Measurements from ENCODE around the gene MCM5. TPM values are rescaled to one million over a fixed set of nuclear protein-coding genes. Genes with fewer than 3 reads are reported as not detected.

MCM5 gene
- total RNA-seq, 2 donors from 2014 or later = 155 to 179 TPM

GRCh38 chr22:35409783-35410662, 10.1 kb downstream of the MCM5 start:
- DNase-seq = no peak
- Mint-ChIP-seq H3K27me3 (ENCODE audit: insufficient read depth) (no peaks in the 10 kb centered on the region), H3K36me3 (ENCODE audit: low read depth) (peaks cover 86% of the 10 kb centered on the region), H3K4me1 (no peaks in the 10 kb centered on the region), H3K9me3 (no peaks in the 10 kb centered on the region), H3K4me3 (no peak overlapping the region), H3K27ac (peak overlapping the region; percentile 58)
- Histone ChIP-seq H3K27ac (ENCODE audit: low read depth, low read length) (no peak overlapping the region), H3K9ac (ENCODE audit: extremely low read depth, low read length, poor library complexity, severe bottlenecking) (no peak overlapping the region), H3K4me1 (ENCODE audit: control insufficient read depth, insufficient read depth, low read length) (no peaks in the 10 kb centered on the region), H3K36me3 (ENCODE audit: control insufficient read depth, insufficient read depth, low read length) (peaks cover 80% of the 10 kb centered on the region), H3K9me3 (ENCODE audit: control insufficient read depth, low read length) (no peaks in the 10 kb centered on the region), H3K4me3 (ENCODE audit: low read length) (no peak overlapping the region), H3K27me3 (ENCODE audit: control insufficient read depth, insufficient read depth, low read length, poor library complexity, severe bottlenecking) (no peaks in the 10 kb centered on the region)
- 95 to 97% methylated on average over 15 to 16 of the region's 16 CpGs for WGBS, 2 experiments (ENCODE audit: insufficient coverage in 1 of 2, insufficient read length in 1 of 2)
- no peak for TF ChIP-seq CTCF (conservative IDR thresholded peaks at IDR 0.05)

GRCh38 chr22:35410663-35411034, 10.7 kb downstream of the MCM5 start:
- no peak for DNase-seq
- Mint-ChIP-seq H3K4me3 (no peak overlapping the region), H3K9me3 (no peaks in the 10 kb centered on the region), H3K36me3 (ENCODE audit: low read depth) (peaks cover 89% of the 10 kb centered on the region), H3K27me3 (ENCODE audit: insufficient read depth) (no peaks in the 10 kb centered on the region), H3K4me1 (no peaks in the 10 kb centered on the region), H3K27ac (no peak overlapping the region)
- H3K4me3 ChIP-seq (ENCODE audit: low read length) = no peak overlapping the region
- peaks cover 84% of the 10 kb centered on the region for H3K36me3 ChIP-seq (ENCODE audit: control insufficient read depth, insufficient read depth, low read length)
- TF ChIP-seq CTCF (conservative IDR thresholded peaks at IDR 0.05) = no peak
- H3K27me3 ChIP-seq (ENCODE audit: control insufficient read depth, insufficient read depth, low read length, poor library complexity, severe bottlenecking) = no peaks in the 10 kb centered on the region
- 91 to 94% methylated on average over 6 of the region's 6 CpGs for WGBS, 2 experiments (ENCODE audit: insufficient coverage in 1 of 2, insufficient read length in 1 of 2)
- H3K9ac ChIP-seq (ENCODE audit: extremely low read depth, low read length, poor library complexity, severe bottlenecking) = no peak overlapping the region
- H3K27ac ChIP-seq (ENCODE audit: low read depth, low read length) = no peak overlapping the region
- H3K4me1 ChIP-seq (ENCODE audit: control insufficient read depth, insufficient read depth, low read length) = no peaks in the 10 kb centered on the region
- no peaks in the 10 kb centered on the region for H3K9me3 ChIP-seq (ENCODE audit: control insufficient read depth, low read length)

DNA sequence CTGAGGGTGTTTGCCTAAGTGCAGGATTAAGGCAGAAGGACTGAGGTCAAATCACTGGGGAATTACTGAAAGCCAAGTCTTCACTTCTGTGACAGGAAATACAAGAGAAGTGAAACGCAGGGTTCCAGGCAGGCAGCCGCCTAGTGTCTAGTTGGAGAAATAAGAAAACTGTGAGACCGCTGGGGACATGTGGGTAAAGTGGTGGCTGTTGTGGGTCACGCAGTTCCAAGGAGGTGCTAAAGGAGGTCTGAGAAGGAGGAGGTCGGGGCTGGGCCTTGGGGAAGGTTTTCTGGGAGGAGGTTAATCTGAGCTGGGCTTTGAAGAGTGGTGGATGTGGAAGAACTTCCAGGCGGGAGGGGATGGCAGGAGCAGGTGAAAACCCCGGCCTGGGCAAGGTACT, 11.2 kb downstream of the MCM5 start:
- Mint-ChIP-seq H3K4me1 (no peaks in the 10 kb centered on the region), H3K27ac (peak overlapping the region; percentile 85), H3K4me3 (no peak overlapping the region), H3K36me3 (ENCODE audit: low read depth) (peaks cover 91% of the 10 kb centered on the region), H3K9me3 (no peaks in the 10 kb centered on the region), H3K27me3 (ENCODE audit: insufficient read depth) (no peaks in the 10 kb centered on the region)
- no peaks in the 10 kb centered on the region for H3K27me3 ChIP-seq (ENCODE audit: control insufficient read depth, insufficient read depth, low read length, poor library complexity, severe bottlenecking)
- no peak overlapping the region for H3K27ac ChIP-seq (ENCODE audit: low read depth, low read length)
- no peak overlapping the region for H3K9ac ChIP-seq (ENCODE audit: extremely low read depth, low read length, poor library complexity, severe bottlenecking)
- 87 to 93% methylated on average over 6 to 7 of the region's 7 CpGs for WGBS, 2 experiments (ENCODE audit: insufficient coverage in 1 of 2, insufficient read length in 1 of 2)
- peak; percentile 48 for TF ChIP-seq CTCF (conservative IDR thresholded peaks at IDR 0.05)
- H3K36me3 ChIP-seq (ENCODE audit: control insufficient read depth, insufficient read depth, low read length) = peaks cover 87% of the 10 kb centered on the region
- H3K4me1 ChIP-seq (ENCODE audit: control insufficient read depth, insufficient read depth, low read length) = no peaks in the 10 kb centered on the region
- H3K9me3 ChIP-seq (ENCODE audit: control insufficient read depth, low read length) = no peaks in the 10 kb centered on the region
- no peak overlapping the region for H3K4me3 ChIP-seq (ENCODE audit: low read length)
- DNase-seq = no peak
